ENCODE results near the gene SLC25A47.

DNA sequence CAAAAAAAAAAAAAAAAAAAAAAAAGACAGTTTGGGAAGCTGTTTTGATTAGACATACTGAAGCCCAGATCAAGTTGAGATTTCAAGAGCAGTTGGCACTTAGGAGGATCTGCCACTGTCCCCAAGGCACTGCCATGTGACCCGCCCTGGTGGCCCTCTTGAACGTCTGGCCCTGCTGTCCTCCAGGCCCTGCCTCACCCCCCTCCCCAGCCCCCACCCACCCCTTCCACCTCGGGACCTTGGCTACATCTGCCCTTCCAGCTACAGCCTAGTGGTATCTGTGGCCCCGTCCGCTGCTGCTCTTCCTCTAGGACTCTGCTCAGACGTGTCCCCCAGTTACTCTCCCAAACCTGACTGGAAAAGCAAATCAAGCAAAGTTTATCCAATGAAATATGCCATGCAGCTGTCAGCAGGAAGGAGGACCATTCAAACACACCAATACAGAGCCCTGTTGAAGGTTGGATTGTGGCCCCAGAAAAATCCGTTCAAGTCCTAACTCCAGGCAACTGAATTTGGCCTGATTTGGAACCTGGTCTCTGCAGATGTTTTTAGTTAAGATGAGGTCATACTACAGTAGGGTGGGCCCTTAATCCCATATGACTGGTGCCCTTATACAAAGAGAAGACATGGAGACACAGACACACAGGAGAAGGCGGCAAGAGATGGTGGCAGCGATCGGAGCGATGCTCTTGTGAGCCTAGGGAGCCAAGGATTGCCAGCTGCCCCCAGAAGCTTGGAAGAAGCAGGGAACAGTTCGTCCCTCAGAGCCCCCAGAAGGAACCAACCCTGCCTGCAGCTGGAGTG lies 34.6 kb upstream of the SLC25A47 start:
- TF ChIP-seq CTCF (IDR thresholded peaks at IDR 0.05): no peak
- TF ChIP-seq EZH2 (IDR thresholded peaks at IDR 0.05; ENCODE audit: borderline replicate concordance, insufficient read depth, low read depth, low read length, poor library complexity, severe bottlenecking): no peak

Measured in B cell (primary cell).